ES-I3 (cell line): Measurements from ENCODE around the gene ADAR.

Source experiments
- H3K36me3 ChIP-seq: 2 replicates; pipeline ENCODE4 v1.6.1; 2013; ENCODE audit warnings: mild to moderate bottlenecking, low read length, control low read depth, moderate library complexity; ENCODE audit not compliant: insufficient read depth
- H3K4me1 ChIP-seq: 2 replicates; pipeline ENCODE4 v1.6.1; 2013; ENCODE audit warnings: mild to moderate bottlenecking, control low read depth, low read length; ENCODE audit not compliant: insufficient read depth
- H3K9ac ChIP-seq: 2 replicates; pipeline ENCODE4 v1.6.1; 2013; ENCODE audit warnings: low read depth, mild to moderate bottlenecking, low read length, moderate library complexity
- H3K9me3 ChIP-seq: 2 replicates; pipeline ENCODE4 v1.6.1; 2013; ENCODE audit warnings: mild to moderate bottlenecking, low read length, moderate library complexity; ENCODE audit not compliant: control insufficient read depth, insufficient read depth

ADAR gene

GRCh38 chr1:154584267-154584994, 23.6 kb downstream of the ADAR start:
- Histone ChIP-seq H3K36me3 (peaks cover 70% of the 10 kb centered on the region), H3K4me1 (no peaks in the 10 kb centered on the region), H3K9ac (no peak overlapping the region), H3K9me3 (no peaks in the 10 kb centered on the region)

GRCh38 chr1:154583773-154584172, 24.2 kb downstream of the ADAR start:
- H3K9ac ChIP-seq = no peak overlapping the region
- no peaks in the 10 kb centered on the region for H3K9me3 ChIP-seq
- H3K4me1 ChIP-seq = no peaks in the 10 kb centered on the region
- peaks cover 65% of the 10 kb centered on the region for H3K36me3 ChIP-seq

- peaks cover 58% of the 10 kb centered on the region for H3K36me3 ChIP-seq
- H3K4me1 ChIP-seq = no peaks in the 10 kb centered on the region
- no peak overlapping the region for H3K9ac ChIP-seq
- no peaks in the 10 kb centered on the region for H3K9me3 ChIP-seq
Observed at GRCh38 chr1:154582885-154583284, 25.1 kb downstream of the ADAR start.

- H3K9ac ChIP-seq = no peak overlapping the region
- peaks cover 52% of the 10 kb centered on the region for H3K36me3 ChIP-seq
- no peaks in the 10 kb centered on the region for H3K4me1 ChIP-seq
- no peaks in the 10 kb centered on the region for H3K9me3 ChIP-seq
Observed at GRCh38 chr1:154581766-154582165, 26.2 kb downstream of the ADAR start.

GRCh38 chr1:154579374-154579773, 28.6 kb downstream of the ADAR start:
- Histone ChIP-seq H3K4me1 (no peaks in the 10 kb centered on the region), H3K9me3 (no peaks in the 10 kb centered on the region), H3K9ac (no peak overlapping the region), H3K36me3 (peaks cover 30% of the 10 kb centered on the region)

GRCh38 chr1:154578058-154578418, 29.9 kb downstream of the ADAR start:
- no peaks in the 10 kb centered on the region for H3K4me1 ChIP-seq
- no peaks in the 10 kb centered on the region for H3K9me3 ChIP-seq
- H3K36me3 ChIP-seq = peaks cover 18% of the 10 kb centered on the region
- no peak overlapping the region for H3K9ac ChIP-seq

- H3K36me3 ChIP-seq = peaks cover 12% of the 10 kb centered on the region
- peaks cover 1% of the 10 kb centered on the region; the same call in 1 of the 2 replicates for H3K4me1 ChIP-seq
- H3K9ac ChIP-seq = no peak overlapping the region
- no peaks in the 10 kb centered on the region for H3K9me3 ChIP-seq
Observed at GRCh38 chr1:154577346-154578057, 30.5 kb downstream of the ADAR start.

- Histone ChIP-seq H3K4me1 (peaks cover 5% of the 10 kb centered on the region; the same call in 1 of the 2 replicates), H3K36me3 (peaks cover 8% of the 10 kb centered on the region), H3K9me3 (no peaks in the 10 kb centered on the region), H3K9ac (no peak overlapping the region)
Observed at GRCh38 chr1:154575951-154576566, 31.9 kb downstream of the ADAR start.

- H3K4me1 ChIP-seq = peaks cover 5% of the 10 kb centered on the region; the same call in 1 of the 2 replicates
- H3K9ac ChIP-seq = no peak overlapping the region
- H3K9me3 ChIP-seq = no peaks in the 10 kb centered on the region
- peaks cover 6% of the 10 kb centered on the region for H3K36me3 ChIP-seq
Observed at GRCh38 chr1:154575147-154575927, 32.6 kb downstream of the ADAR start.

GRCh38 chr1:154574716-154575115, 33.3 kb downstream of the ADAR start:
- Histone ChIP-seq H3K4me1 (peaks cover 5% of the 10 kb centered on the region; the same call in 1 of the 2 replicates), H3K9ac (no peak overlapping the region), H3K9me3 (no peaks in the 10 kb centered on the region), H3K36me3 (no peaks in the 10 kb centered on the region; the same call in 1 of the 2 replicates)

GRCh38 chr1:154573168-154573510, 34.8 kb downstream of the ADAR start:
- Histone ChIP-seq H3K9ac (no peak overlapping the region), H3K36me3 (no peaks in the 10 kb centered on the region), H3K9me3 (no peaks in the 10 kb centered on the region), H3K4me1 (peaks cover 10% of the 10 kb centered on the region; the same call in 1 of the 2 replicates)

- Histone ChIP-seq H3K9ac (no peak overlapping the region), H3K36me3 (no peaks in the 10 kb centered on the region), H3K9me3 (no peaks in the 10 kb centered on the region), H3K4me1 (peaks cover 10% of the 10 kb centered on the region; the same call in 1 of the 2 replicates)
Observed at GRCh38 chr1:154572468-154573167, 35.4 kb downstream of the ADAR start.

- Histone ChIP-seq H3K4me1 (peaks cover 10% of the 10 kb centered on the region; the same call in 1 of the 2 replicates), H3K9me3 (no peaks in the 10 kb centered on the region), H3K36me3 (no peaks in the 10 kb centered on the region), H3K9ac (no peak overlapping the region)
Observed at GRCh38 chr1:154571964-154572288, 36.1 kb downstream of the ADAR start.
